Measurements from ENCODE around the gene ANXA3.

ANXA3 gene

GRCh38 chr4:78527555-78527954 is 24.0 kb upstream of the ANXA3 start:
- H3K4me3 ChIP-seq (ENCODE audit: low read depth, low read length) = no peak overlapping the region
- no peak for TF ChIP-seq CTCF (IDR thresholded peaks at IDR 0.05; ENCODE audit: low read depth, low read length)

GRCh38 chr4:78528327-78528726 is 23.2 kb upstream of the ANXA3 start:
- H3K4me3 ChIP-seq (ENCODE audit: low read depth, low read length) = no peak overlapping the region
- no peak for TF ChIP-seq CTCF (IDR thresholded peaks at IDR 0.05; ENCODE audit: low read depth, low read length)

- TF ChIP-seq CTCF (IDR thresholded peaks at IDR 0.05; ENCODE audit: low read depth, low read length) = no peak
- no peak overlapping the region for H3K4me3 ChIP-seq (ENCODE audit: low read depth, low read length)
Measured at GRCh38 chr4:78529569-78530209, 21.9 kb upstream of the ANXA3 start.

- TF ChIP-seq CTCF (IDR thresholded peaks at IDR 0.05; ENCODE audit: low read depth, low read length) = no peak
- H3K4me3 ChIP-seq (ENCODE audit: low read depth, low read length) = no peak overlapping the region
Measured at GRCh38 chr4:78532046-78532445, 19.5 kb upstream of the ANXA3 start.

- H3K4me3 ChIP-seq (ENCODE audit: low read depth, low read length) = no peak overlapping the region
- no peak for TF ChIP-seq CTCF (IDR thresholded peaks at IDR 0.05; ENCODE audit: low read depth, low read length)
Measured at GRCh38 chr4:78533854-78534253, 17.7 kb upstream of the ANXA3 start.

- no peak for TF ChIP-seq CTCF (IDR thresholded peaks at IDR 0.05; ENCODE audit: low read depth, low read length)
- H3K4me3 ChIP-seq (ENCODE audit: low read depth, low read length) = no peak overlapping the region
Measured at GRCh38 chr4:78534286-78534955, 17.1 kb upstream of the ANXA3 start.

- H3K4me3 ChIP-seq (ENCODE audit: low read depth, low read length) = no peak overlapping the region
- TF ChIP-seq CTCF (IDR thresholded peaks at IDR 0.05; ENCODE audit: low read depth, low read length) = no peak
Measured at GRCh38 chr4:78542373-78542772, 9.2 kb upstream of the ANXA3 start.

Data from WI38 (cell line).